Kasumi-1 (cell line): ENCODE results near the gene MBD4.
"Not testable (repeated sequence)": the region's sequence is repeated elsewhere in the genome, so short reads cannot be mapped to it uniquely, and the experiment has no call there.

Source experiments
- DNase-seq, 2 experiments: peaks; one replicate each; lab custom pipeline; 2025; lab: John Stamatoyannopoulos, UW

The MBD4 gene

DNA sequence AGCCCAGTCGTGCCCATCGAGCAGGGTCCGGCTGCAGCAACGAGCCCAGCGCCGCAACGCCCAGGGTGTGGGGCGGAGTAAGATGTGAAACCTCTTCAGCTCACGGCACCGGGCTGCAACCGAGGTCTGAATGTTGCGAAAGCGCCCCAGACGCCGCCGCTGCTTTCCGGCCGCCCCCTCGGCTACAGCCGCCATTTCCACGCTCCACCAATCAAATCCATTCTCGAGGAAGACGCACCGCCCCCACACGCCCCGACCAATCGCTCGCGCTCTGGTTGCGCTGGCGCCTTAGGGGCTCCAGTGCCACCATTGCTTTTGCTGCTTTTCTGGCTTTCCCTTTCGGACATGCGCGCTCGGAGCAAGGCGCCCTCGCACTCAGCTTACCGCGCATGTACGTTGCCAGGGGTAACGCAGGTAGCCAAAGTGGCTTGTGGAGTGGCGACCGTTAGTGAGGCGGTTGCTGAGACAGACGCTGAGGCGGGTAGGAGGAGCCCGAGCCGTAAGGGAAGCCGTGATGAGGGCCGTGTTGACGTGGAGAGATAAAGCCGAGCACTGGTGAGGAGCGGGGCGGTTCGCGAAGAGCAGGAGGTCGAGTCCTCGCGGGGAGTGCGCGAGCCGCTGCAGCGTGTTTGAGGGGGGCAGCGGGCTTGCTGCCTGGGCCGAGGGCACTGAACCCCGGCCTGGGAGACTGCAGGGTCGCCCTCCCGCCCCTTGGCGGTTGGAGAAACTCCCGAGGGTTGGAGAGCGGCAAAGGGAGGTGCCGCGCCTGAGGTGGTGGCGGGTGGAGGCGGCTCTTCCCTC, at the start of gene MBD4, which contains the start of gene IFT122:
Gene MBD4 (minus strand): TSS at position 132 of the 801 bp plus-strand sequence. CDS start 115 bp downstream, at position 17.
Gene IFT122 (plus strand): TSS at position 408 of the 801 bp plus-strand sequence. CDS start 107 bp downstream, at position 515.
- peak; percentile 98 to 100 for DNase-seq

DNA sequence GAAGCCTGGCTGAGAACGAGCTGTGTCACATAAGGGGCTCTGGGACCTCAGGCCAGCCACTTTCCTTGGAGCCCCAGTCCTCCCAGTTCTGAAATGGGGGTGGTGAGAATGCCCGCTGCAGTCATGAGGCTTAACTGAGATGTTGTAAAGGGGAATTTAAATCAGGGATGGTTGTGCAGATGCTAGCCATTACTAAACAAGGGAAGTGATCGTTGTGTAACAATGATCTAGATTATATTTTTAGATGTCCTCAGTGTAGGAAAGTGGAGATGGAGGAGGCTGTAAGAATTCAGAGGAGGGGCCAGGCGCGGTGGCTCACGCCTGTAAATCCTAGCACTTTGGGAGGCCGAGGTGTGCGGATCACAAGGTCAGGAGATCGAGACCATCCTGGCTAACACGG, 49.5 kb upstream of the MBD4 start:
- DNase-seq, result not testable (repeated sequence)

DNA sequence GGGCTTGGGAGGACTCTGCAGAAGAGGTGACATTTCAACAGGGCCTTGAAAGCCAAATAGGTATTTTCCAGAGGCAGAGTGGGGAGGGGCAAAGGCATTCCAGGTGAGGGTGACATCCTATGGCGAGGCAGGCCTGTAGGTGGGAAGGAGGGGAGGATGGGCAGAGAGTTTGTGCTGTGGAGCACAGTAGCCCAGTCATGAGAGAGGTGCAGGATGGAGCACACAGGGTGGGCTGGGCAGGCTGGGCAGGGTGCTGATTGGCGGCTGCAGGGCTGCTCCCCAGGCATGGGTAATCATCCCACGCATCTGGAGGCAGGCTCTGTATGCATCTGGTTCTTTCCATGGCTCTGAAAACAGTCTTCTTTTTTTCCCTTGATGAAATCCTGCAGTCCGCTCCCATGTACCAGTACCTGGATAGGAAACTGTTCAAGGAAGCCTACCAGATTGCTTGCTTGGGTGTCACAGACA, 48.2 kb upstream of the MBD4 start:
- DNase-seq, result not testable (repeated sequence)

GRCh38 chr3:129487183-129487867, 47.6 kb upstream of the MBD4 start:
- no peak for DNase-seq

- no peak for DNase-seq
These were observed 46.9 kb upstream of the MBD4 start for GRCh38 chr3:129486664-129487035.

- no peak for DNase-seq
These were observed 46.2 kb upstream of the MBD4 start for GRCh38 chr3:129485721-129486663.

DNA sequence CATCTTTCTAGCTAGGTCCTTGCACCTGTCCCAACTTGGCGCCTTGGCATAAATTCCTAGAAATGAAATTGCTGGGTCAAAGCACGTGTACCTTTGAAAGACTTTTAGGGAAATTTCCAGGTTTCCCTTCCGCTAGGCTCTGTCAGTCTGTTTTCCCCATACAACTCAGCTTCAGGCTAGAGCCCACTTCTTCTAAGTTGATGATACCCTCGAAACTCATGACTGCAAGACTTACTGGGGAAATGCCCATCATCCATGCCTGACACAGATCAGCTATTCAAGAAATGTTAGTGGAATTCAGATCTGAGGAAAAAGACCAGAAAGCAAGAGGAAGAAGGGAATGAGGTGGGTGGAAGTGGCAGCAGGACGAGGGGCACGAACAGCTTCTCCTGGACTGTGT, 45.4 kb upstream of the MBD4 start:
- DNase-seq, result not testable (repeated sequence)

GRCh38 chr3:129483870-129484269, 44.1 kb upstream of the MBD4 start:
- DNase-seq, result no peak

DNA sequence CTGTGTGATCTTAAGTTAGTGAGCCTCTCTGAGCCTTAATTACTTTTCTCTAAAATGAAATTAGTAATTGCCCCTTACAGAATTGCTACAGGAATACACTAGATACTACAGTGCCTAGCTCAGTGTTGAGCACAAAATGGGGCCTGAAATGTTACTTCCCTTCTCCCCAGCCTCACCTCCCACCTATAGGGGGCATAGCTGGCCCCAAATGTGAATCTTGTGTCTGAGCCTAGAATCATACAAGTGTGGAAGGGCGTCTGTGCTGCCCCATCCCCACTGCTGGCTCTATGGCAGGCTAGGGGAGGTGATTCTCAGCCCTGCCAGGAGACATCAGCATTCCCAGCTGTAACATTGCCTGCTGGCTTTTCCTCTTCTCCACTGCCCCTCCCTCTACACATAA, 43.0 kb upstream of the MBD4 start:
- DNase-seq, result peak; percentile 2 to 7

DNA sequence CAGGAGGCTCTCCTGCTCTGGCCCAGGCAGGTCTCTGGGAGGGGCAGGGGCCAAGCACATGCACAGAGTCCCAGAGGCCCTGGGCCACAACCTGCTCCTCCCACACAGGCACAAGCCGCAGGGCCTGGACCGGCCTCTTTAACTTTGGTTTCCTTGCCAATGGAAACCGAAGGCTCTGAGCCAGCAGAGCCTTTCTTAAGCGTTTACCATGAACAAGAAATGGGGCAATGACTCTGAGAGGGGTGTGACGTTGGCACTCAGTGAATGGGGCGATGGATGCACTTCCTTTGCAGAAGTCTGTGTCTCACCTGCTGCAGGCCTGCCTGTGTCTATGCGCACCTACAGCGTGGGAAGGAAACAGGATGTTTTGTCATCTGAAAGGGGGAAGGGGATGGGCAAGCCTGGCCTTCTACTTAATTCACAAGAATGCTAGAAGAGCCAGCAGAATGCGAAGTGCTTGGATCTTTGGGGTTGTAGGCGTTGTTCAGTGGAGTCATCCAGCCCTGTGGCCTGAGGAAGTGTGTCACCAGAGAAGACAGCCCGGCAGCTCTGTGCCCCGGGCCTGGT, 42.1 kb upstream of the MBD4 start:
- no peak for DNase-seq

DNA sequence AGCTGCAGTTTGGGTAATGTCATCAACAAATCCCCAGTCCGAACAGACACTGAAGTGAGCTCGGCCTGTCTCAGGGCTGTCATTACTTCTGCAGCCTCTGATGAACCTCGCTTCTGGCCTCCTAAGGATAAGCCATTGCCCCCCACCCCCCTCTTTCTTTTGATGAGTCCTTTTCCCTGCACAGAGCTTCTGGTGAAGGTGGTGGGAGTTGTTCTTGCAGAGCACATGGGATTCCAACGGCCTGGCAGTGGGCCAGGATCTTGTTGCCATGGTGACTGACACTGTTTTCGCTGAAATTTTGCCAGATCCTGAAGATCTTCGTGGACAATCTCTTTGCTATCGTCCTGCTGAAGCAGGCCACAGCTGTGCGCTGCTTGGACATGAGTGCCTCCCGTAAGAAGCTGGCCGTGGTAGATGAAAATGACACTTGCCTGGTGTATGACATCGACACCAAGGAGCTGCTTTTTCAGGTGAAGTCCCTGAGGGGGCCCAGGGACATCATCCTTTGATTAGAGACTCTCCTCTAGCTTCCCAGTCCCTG, 41.5 kb upstream of the MBD4 start:
- not testable (repeated sequence) for DNase-seq

- no peak for DNase-seq
These were observed 36.8 kb upstream of the MBD4 start for GRCh38 chr3:129476586-129476985.

- no peak for DNase-seq
These were observed 36.1 kb upstream of the MBD4 start for GRCh38 chr3:129475863-129476262.

- no peak for DNase-seq
These were observed 35.4 kb upstream of the MBD4 start for GRCh38 chr3:129474984-129475804.

GRCh38 chr3:129473769-129474152, 34.0 kb upstream of the MBD4 start:
- no peak for DNase-seq

- DNase-seq, result no peak
These were observed 33.5 kb upstream of the MBD4 start for GRCh38 chr3:129473067-129473768.

- no peak for DNase-seq
These were observed 31.1 kb upstream of the MBD4 start for GRCh38 chr3:129470861-129471260.

- no peak for DNase-seq
These were observed 29.3 kb upstream of the MBD4 start for GRCh38 chr3:129469026-129469425.

DNA sequence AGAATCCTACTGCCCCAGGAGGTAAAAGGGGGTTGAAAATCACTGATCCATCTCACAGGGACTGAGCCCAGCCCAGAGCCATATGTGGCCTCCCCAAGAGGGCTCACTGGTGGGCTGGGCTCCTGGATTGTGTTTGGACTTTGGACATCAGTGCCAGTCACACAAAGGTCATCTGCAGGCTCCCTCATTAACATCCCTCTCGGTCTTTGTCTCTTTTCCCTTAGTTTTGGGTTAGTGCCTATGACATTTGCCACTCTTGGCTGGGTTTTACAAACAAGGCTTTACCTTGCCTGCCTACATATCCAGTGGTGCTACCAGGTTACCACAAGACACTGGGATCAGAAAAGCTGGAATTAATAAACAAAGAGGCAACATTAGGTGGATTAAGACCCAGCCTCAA, 28.2 kb upstream of the MBD4 start:
- no peak for DNase-seq

GRCh38 chr3:129463716-129464115, 24.0 kb upstream of the MBD4 start:
- DNase-seq, result no peak
